ENCODE measurements around the gene IL1R2.

The IL1R2 gene

GRCh38 chr2:102030855-102031527, 39.2 kb downstream of the IL1R2 start:
- H3K9me3 ChIP-seq = no peaks in the 10 kb centered on the region
- H3K27me3 ChIP-seq = no peaks in the 10 kb centered on the region
- no peak for DNase-seq
- no peaks in the 10 kb centered on the region for H3K36me3 ChIP-seq
- no peak for TF ChIP-seq CTCF (IDR thresholded peaks at IDR 0.05; ENCODE audit: low read depth, low read length)
- H3K4me3 ChIP-seq (ENCODE audit: low read depth, low read length) = no peak overlapping the region
- no peaks in the 10 kb centered on the region for H3K4me1 ChIP-seq

- no peak for DNase-seq
These were observed 40.7 kb downstream of the IL1R2 start for GRCh38 chr2:102032368-102033030.

GRCh38 chr2:102033031-102033749, 41.4 kb downstream of the IL1R2 start:
- H3K4me3 ChIP-seq (ENCODE audit: low read depth, low read length) = no peak overlapping the region
- no peaks in the 10 kb centered on the region for H3K4me1 ChIP-seq
- H3K9me3 ChIP-seq = no peaks in the 10 kb centered on the region
- no peak for DNase-seq
- H3K27me3 ChIP-seq = no peaks in the 10 kb centered on the region
- no peaks in the 10 kb centered on the region for H3K36me3 ChIP-seq
- no peak for TF ChIP-seq CTCF (IDR thresholded peaks at IDR 0.05; ENCODE audit: low read depth, low read length)

More at GRCh38 chr2:102032368-102033030, 40.7 kb downstream of the IL1R2 start:
- H3K27me3 ChIP-seq = no peaks in the 10 kb centered on the region
- no peaks in the 10 kb centered on the region for H3K36me3 ChIP-seq
- no peak for TF ChIP-seq CTCF (IDR thresholded peaks at IDR 0.05; ENCODE audit: low read depth, low read length)
- no peaks in the 10 kb centered on the region for H3K9me3 ChIP-seq
- no peak overlapping the region for H3K4me3 ChIP-seq (ENCODE audit: low read depth, low read length)
- no peaks in the 10 kb centered on the region for H3K4me1 ChIP-seq

- no peaks in the 10 kb centered on the region for H3K27me3 ChIP-seq
- H3K4me3 ChIP-seq (ENCODE audit: low read depth, low read length) = no peak overlapping the region
- H3K9me3 ChIP-seq = no peaks in the 10 kb centered on the region
- no peak for DNase-seq
- TF ChIP-seq CTCF (IDR thresholded peaks at IDR 0.05; ENCODE audit: low read depth, low read length) = no peak
- H3K4me1 ChIP-seq = no peaks in the 10 kb centered on the region
- H3K36me3 ChIP-seq = no peaks in the 10 kb centered on the region
These were observed 42.3 kb downstream of the IL1R2 start for GRCh38 chr2:102033750-102034682.

- H3K4me3 ChIP-seq (ENCODE audit: low read depth, low read length) = no peak overlapping the region
- no peaks in the 10 kb centered on the region for H3K27me3 ChIP-seq
- no peaks in the 10 kb centered on the region for H3K36me3 ChIP-seq
- no peaks in the 10 kb centered on the region for H3K4me1 ChIP-seq
- DNase-seq = no peak
- TF ChIP-seq CTCF (IDR thresholded peaks at IDR 0.05; ENCODE audit: low read depth, low read length) = no peak
- no peaks in the 10 kb centered on the region for H3K9me3 ChIP-seq
These were observed 43.2 kb downstream of the IL1R2 start for GRCh38 chr2:102034683-102035548.
